Measurements from ENCODE around the gene PNCK.

Gene PNCK

DNA sequence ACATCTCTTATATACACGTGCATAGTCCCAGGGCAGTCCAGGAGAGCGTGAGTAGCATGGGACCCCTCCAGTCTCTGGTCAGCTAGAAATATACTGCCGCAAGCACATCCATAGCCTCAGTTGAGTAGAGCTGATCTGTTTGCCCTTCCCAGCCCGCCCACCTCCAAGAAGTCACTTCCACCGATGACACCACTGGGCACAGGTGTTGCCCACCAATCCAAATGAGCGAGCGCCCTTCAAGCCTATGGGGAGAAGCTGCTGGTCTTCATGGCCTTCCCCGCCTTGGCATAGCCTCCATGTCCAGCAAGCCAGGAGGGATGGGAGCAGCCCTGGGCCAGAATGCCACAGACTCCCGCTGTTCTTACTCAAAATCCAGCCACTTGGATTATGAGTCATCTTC is 16.5 kb downstream of the PNCK start:
- no peak for DNase-seq

DNA sequence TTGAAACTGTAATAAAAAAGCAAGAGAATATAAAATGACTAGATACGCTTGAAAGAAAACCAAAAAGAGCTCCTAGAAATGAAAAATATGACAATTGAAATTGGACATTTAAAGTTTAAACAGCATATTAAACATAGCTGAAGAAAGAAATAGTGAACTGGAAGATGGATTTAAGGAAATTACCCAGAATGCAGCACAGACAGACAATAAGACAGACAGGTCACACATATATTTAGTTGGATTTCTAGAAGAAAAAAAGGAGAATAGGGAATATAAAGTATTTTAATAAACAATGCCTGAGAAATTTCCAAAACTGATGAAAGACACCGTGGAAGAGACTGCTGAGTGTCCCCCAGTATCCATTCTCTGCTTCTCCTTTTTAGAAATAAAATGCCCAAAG is 20.1 kb downstream of the PNCK start:
- no peak for DNase-seq

- no peak for DNase-seq
Measured at GRCh38 chrX:153651540-153652079, 22.0 kb downstream of the PNCK start.

GRCh38 chrX:153650959-153651358 is 22.7 kb downstream of the PNCK start:
- DNase-seq: no peak

DNA sequence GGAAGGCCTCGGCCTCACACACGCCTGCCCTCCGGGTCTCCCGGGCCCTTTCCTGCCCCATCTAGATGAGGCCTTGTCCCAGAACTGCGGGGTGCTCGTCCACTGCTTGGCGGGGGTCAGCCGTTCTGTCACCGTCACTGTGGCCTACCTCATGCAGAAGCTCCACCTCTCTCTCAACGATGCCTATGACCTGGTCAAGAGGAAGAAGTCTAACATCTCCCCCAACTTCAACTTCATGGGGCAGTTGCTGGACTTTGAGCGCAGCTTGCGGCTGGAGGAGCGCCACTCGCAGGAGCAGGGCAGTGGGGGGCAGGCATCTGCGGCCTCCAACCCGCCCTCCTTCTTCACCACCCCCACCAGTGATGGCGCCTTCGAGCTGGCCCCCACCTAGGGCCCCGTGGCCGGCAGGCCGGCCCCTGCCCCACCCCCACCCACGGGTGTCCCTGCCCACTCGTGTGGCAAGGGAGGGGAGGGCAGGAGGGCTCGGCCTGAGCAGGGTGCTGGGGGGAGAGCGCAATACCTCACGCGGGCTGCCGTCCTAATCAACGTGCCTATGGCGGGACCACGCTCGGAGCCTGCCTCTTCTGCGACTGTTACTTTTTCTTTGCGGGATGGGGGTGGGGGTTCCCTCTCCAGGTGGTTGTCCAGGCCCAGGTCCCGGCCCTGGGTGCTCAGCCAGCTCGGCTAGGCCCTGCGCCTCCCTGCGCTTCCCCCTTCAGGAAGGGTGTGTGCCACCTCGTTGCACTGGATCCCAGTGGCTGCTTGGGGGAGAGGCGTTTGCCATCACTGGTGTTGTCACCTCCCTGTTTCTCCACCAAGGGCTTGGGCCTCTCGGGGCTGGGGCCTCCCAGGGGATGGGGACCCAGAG is 23.5 kb downstream of the PNCK start:
- DNase-seq: no peak

DNA sequence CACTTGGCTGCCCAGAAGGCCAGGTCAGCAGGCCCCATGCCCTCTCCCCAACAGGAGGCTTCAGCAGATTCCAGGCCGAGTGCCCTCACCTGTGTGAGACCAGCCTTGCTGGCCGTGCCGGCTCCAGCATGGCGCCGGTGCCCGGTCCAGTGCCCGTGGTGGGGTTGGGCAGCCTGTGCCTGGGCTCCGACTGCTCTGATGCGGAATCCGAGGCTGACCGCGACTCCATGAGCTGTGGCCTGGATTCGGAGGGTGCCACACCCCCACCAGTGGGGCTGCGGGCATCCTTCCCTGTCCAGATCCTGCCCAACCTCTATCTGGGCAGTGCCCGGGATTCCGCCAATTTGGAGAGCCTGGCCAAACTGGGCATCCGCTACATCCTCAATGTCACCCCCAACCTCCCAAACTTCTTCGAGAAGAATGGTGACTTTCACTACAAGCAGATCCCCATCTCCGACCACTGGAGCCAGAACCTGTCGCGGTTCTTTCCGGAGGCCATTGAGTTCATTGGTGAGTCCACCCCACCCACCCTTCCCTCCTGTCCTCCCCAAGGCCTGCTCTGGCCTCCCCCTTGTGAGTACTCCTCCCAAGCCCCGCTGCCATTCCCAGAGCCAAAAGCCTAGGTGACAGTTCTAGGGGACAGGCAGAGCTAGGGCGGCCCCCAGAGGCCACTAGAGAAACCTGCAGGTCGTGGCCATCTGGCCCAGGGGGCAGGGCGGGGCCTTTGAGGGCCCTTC is 24.3 kb downstream of the PNCK start:
- DNase-seq: no peak

- no peak for DNase-seq
Measured at GRCh38 chrX:153648358-153649177, 25.0 kb downstream of the PNCK start.

DNA sequence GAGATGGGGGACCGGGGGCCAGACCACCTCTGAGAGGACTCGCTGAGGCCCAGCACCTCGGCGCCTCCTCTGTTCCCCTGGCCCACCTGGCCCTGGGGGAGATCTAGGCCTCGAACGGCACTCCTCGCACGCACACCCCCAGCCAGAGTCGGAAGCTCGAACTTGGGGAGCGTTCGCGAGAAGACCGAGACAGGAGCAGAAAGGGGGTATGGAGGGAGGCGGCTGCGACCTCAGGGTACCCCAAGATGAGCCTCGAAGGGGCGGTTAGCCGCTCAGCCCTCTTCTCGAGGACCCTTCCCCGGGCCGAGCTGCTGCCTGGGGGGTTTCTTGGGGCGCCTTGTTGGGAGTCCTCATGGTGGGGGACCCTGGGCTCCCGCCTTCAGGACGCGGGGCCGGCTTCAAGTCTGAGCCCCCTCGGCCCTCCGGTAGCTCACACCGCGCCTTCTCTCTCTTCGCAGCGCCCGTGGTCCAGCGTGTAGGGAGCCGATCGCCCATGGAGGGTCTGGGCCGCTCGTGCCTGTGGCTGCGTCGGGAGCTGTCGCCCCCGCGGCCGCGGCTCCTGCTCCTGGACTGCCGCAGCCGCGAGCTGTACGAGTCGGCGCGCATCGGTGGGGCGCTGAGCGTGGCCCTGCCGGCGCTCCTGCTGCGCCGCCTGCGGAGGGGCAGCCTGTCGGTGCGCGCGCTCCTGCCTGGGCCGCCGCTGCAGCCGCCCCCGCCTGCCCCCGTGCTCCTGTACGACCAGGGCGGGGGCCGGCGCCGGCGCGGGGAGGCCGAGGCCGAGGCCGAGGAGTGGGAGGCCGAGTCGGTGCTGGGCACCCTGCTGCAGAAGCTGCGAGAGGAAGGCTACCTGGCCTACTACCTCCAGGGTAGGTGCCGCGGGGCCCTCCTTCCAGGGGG is 25.9 kb downstream of the PNCK start:
- DNase-seq: no peak

- DNase-seq: no peak
Measured at GRCh38 chrX:153646620-153647373, 26.8 kb downstream of the PNCK start, which contains the start of gene DUSP9. Gene DUSP9, plus strand, starts transcription at chrX:153647203. Its CDS starts 751 bp downstream, at chrX:153647954.

GRCh38 chrX:153645921-153646488 is 27.6 kb downstream of the PNCK start:
- DNase-seq: no peak

GRCh38 chrX:153645151-153645550 is 28.5 kb downstream of the PNCK start:
- DNase-seq: no peak

- no peak for DNase-seq
Measured at GRCh38 chrX:153644356-153645125, 29.1 kb downstream of the PNCK start.

- DNase-seq: no peak
Measured at GRCh38 chrX:153643431-153644351, 29.9 kb downstream of the PNCK start.

- no peak for DNase-seq
Measured at GRCh38 chrX:153642655-153643430, 30.8 kb downstream of the PNCK start.

DNA sequence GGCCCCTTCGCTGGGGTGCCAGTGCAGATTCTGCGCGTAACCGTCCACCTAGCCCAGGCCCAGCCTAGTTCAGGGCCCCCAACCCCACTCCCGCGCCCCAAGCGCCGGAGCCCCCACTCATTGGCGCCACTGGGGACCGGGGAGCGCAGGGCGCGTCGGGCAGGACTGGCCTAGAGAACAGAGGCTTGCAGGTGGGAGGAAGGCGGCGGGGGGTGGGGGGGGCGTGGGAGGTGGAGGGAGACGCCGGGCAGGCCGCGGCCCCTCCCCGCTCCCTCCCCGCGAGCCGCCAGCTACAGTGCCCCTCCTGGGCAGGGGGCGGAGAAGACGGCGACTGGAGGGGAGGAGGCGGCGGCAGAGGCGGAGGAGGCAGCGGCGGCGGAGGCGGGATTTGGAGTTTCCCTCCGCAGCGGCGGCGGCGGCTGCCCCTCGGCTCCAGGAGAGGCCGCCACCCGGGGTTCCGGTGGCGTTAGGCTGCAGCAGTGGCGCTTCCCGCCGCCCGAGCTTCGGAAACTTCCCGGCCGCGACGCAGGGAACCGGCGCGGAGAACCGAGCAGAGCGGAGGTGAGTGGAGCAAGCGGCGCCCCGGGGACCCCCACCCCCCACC is 31.5 kb downstream of the PNCK start:
- no peak for DNase-seq

DNA sequence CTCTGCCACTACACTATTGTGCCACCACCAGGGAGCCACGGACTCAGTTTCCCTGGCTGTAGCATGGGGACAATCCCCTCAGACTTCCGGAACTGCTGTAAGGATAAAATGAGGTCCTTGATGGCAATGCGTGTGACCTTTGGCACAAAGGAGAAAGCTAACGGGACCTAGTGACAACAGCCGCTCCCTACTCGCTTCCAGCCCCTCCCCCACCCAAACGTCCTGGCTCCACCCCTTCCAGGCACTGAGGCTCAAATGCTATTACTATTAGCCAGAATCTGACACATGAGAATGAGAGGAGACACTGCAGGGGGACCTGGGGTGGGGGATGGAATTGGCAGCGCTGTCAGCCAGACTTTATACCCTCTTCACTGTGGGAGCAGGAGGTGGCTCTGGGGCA is 32.0 kb downstream of the PNCK start:
- no peak for DNase-seq
